IPS-NIHi7 (cell line): ENCODE measurements around the gene ELOVL4.
A peak's percentile ranks its signal among the peaks of the same experiment; 100 is the strongest.

Source experiments
- DNase-seq: peaks from one replicate; pipeline ENCODE4 v3.0.0; 2012; ENCODE audit warnings: mixed read lengths; ENCODE audit errors: extremely low spot score

The ELOVL4 gene

DNA sequence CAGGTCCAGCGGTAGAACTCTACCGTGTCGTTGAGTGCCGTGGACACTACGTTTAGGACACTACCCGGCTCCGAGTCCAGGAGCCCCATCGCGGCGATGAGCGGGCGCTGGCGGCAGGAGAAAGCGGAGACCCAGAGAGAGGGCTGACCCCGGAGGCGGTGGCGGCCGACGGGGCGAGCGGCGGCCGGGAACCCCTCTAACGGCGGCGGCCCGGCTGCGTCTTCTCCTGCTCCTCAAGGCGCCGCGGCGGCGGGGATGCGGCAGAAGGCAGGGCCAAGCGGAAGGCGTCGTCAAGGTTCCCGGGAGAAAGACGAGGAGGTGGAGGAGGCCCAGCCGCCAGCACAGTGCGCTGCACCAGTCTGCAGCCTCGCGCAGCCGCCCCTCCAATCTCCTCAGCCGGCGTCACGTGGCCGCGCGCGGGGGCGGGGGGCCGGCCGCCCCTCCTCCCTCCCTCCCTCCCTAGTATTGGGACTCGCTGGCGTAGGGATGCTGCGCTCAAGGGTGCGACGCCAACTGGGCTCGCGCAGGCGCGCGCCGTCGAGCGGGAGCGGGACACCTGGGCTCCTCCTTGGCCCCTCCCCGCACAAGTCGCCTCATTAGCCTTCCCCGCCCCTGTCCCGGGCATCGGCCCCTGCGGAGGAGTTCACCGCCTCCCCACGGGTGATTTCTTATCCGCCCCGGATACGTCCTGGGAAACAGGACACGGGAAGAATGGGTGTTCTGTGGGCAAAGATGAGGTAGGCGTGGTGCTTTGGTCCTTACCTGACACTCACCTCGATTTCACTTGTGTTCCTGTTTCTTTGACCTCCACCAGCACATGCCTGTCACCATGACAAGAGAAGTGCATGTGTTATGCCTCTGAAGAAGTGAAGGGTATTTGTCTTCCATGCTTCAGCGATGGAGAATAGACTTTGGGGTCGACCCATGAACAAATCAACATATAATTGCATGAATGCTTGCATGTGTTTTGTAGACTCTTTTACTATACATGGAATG, at the start of gene ELOVL4:
TSS of gene ELOVL4 (minus strand) at position 363 of the 996 bp plus-strand sequence. CDS start at position 89, 274 bp downstream.
- peak; percentile 87 for DNase-seq

- no peak for DNase-seq
These were observed 46.6 kb upstream of the ELOVL4 start for GRCh38 chr6:79993911-79994309.

- DNase-seq: peak; percentile 20
These were observed 45.9 kb upstream of the ELOVL4 start for GRCh38 chr6:79993012-79993910.

GRCh38 chr6:79989641-79990040, 42.3 kb upstream of the ELOVL4 start:
- DNase-seq: no peak

DNA sequence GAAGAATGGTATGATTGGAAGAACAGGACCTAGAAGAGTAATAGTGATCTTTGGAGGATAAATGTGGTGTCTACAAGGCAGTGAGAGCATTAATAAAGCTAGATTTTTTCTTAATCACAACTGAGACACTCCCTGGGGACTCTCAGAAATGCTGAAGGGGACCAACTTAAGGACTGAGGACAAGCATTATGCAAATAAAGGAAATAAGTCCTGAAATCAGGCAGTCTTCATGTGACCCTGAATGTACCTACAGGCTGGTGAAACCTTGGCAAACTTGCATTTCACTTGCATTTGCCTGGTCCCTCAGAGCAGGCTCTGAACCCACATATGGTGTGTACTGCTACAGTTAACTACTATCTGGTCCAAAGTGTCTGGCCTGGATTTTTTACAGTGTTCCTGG, 37.8 kb upstream of the ELOVL4 start:
- DNase-seq: no peak

DNA sequence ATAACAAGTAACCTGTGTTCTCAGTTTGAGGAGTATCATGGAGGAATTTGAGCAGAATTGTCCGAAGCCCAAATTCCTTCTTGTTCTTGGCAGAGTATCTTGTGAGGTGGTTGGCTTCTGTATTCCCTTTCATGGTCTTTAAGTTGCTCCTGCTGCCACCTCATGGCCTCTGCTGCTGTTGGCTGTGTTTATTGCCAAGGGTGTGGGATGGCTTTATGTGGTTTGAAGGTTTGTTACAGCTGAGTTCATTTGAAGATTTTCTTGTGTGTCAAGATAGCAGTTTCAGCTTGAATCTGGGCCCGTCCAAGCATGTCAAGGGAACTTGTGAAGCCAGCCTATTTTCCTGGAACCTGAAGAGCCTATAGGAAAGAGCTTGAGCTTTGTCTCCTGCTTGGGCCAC, 36.9 kb upstream of the ELOVL4 start:
- peak; percentile 32 for DNase-seq

GRCh38 chr6:79981652-79982051, 34.3 kb upstream of the ELOVL4 start:
- no peak for DNase-seq

- no peak for DNase-seq
These were observed 23.8 kb upstream of the ELOVL4 start for GRCh38 chr6:79971193-79971592.

GRCh38 chr6:79969784-79970183, 22.4 kb upstream of the ELOVL4 start:
- no peak for DNase-seq

DNA sequence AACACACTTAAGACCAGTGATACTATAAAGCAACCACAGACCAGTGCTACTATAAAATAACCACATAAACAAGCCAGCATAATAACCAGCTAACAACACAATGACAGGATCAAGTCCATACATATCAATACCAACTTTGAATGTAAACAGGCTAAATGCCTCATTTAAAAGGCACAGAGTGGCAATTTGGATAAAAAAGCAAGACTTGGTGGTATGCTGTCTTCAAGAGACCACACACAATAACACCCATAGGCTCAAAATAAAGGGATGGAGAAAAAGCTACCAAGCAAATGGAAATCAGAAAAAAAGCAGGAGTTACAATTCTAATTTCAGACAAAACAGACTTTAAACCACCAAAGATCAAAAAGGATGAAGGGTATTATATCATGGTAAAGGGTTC, 19.8 kb upstream of the ELOVL4 start:
- no peak for DNase-seq

DNA sequence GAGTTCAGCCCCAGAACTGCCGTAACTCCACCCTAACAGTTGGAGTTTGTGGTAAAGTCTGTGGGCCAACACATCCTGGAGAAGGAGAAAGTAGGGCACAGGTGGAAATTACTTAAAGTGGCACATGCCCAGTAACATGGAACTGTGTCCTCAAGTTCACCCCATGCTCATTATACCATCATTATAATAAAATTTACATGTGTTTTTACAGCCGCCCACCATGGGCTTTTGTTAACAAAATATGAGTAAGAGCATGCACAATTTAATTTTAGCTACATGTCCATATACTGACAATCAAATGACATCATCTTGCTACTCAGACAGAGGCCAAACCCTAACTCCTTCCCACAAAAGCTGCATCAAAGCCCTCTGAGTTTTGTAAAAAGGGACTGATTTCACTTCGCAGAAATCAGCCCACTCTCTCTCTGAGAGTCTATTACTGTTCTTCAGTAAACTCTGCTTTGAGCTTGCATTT, 17.3 kb upstream of the ELOVL4 start:
- no peak for DNase-seq

DNA sequence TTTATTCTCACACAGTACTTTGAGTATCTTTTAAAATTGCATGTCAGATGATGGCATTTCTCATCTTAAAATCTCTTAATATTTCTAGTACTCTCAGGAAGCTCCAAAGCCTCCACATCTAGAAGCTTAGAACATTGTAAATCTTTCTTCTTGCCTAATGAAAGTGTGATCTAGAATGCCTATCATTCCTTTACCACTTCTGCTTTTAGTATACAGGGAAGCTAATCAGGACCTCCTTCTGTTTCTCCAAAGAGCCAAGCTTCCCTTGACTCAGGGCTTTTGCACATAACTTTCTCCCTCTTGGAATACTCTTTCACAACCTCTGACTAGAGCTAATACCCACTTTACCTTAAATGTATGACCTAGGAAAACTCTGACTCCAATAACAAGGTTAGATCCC, 7.5 kb upstream of the ELOVL4 start:
- DNase-seq: no peak

- DNase-seq: peak; percentile 61
These were observed 1.9 kb upstream of the ELOVL4 start for GRCh38 chr6:79949233-79949632.

DNA sequence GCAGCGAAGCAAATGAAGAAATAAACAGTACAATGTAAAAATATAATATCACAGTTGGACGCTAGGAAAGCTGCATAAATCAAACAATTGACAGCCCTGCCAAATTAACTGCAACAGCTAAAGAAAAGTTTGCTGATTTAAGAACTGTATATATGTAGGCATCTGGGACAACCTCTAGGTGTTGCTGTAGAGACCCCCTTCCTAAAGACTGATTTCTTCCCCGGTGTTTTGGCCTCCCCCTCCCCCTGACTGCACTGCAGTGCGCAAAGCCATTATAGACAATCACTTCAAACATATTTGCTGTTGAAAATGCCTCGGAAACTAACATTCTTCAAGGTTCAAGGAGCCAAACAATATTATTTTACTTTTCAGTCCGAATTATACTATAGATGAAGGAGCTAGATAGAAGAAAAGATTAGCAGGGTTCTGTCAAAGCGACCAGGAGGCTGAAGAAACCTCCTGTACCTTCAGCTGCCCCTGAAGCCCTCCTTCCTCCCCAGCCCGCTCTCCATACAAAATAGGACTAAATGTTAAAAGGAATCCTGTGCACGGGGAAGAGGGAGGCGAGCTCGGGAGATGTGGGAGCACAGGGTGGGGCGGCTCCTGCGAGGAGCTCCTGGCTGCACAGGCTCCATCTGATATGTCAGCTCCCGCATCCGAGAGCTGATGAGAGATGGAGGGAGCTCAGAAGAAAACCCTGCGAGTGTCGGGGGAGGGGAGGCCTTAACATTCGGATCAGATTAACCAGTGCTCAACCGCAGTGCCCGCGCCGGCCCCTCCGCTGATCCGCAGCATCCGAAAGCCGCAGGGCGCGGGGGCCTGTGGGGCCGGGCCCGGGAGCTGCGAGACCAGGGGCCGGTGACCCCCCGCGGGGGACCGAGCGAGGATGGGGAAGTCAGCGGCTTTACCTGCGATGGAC, 822 bp downstream of the ELOVL4 start:
- peak; percentile 44 for DNase-seq

DNA sequence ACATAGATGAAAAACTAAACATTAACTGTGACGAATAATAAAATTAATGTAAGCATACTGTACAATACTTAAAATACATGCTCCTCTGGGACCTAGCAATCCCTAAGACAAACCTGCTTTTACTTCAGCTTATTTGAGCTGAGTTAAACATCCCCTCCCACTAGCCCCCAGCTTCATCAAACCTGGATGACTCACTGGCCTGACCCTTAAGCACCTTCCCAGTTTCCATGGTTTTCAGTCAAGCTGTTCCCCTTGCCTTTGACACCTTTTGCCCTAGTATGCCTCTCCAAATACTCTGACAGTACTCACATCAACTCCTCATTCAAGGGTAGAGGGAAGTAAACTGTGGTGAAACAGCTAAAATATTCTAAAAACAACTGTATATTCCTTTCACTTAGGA, 4.2 kb downstream of the ELOVL4 start:
- DNase-seq: peak; percentile 24

DNA sequence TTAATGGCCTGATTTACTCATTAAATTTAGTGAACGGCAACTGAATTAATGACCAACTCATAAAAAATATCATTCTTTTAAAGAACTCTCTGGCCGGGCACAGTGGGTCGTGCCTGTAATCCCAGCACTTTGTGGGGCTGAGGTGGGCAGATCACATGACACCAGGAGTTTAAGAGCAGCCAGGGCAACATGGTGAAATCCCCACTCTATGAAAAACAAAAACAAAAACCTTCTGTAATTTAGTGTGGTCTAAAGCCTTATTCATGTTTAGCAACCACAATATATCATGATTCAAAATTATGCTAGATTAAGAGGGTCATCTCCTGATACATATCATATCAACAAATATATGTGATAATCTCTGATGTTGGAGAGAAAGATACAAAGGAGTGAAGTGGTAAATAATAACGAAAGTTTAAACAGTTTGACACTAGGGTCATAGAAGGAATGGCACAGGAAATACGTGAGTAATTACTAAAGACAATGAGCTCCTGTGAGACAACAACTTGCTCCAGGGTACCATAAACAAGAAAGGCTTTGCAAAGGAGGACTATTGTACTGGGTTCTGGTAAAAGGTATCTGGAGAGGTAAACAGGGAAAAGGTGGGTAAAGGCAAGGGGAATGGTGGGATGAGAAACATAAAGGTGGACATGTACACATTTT, 5.7 kb downstream of the ELOVL4 start:
- DNase-seq: no peak

DNA sequence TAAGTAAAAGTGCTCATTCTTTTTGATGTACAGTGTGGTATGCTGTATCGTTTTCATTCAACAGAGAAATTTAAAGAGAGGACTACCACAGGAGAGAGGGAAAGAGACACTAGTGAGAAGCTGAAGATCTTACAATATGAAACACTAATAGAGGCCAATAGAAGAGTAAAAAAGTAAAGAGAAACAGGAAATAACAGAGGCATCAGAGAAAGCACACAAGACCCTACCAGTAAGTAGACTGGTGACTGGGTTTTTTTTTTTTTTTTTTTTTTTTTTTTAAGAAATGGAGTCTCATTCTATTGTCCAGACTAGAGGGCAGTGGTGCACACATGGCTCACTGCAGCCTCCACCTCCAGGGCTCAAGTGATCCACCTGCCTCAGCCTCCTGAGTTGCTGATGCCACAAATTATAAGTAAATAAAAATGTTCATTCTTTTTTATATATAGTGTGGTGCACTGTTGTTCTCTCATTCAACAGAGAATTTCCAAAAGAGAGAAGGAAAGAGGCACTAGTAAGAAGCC, 18.8 kb downstream of the ELOVL4 start:
- no peak for DNase-seq

DNA sequence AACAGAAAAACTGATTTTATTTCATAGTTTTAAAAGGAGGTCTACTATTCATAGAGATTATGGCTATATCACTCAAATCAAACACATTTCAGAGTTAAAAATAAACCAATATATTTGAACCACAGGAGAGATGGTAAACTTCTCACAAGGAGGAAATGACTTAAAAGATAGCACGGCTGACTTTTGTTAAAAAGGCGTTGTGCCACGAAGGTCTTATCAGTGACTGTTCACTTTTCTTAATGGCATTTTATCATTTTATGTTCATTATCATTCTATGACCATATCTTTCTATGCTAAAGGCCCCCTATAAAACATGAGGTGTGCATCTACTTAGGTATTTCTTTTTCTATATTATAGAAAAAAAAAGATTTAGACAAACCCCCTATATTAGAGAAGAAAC, 19.6 kb downstream of the ELOVL4 start:
- no peak for DNase-seq

DNA sequence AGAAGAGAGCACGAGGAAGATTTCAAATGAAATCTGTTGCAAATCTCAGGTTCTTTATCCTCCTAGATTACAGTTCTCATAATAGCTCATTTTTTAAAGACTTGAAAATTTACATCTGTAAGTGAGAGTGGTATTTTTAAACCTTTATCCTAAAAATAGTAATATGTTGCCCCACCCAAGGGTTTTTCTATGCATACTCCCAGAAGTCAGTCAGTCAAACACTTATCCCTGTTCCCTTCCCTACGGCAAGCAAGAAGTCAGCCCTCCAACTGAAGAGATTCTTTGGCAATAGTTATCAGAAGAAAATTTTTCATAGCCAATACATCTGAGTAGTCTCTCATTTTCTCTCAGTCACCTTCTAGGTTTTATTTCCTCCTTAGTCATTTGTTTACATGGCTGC, 24.1 kb downstream of the ELOVL4 start:
- DNase-seq: no peak

GRCh38 chr6:79922018-79922417, 25.3 kb downstream of the ELOVL4 start:
- no peak for DNase-seq
